CD14-positive monocyte (primary cell): ENCODE results near the gene PHF21B. TPM values are rescaled to one million over a fixed set of nuclear protein-coding genes. Genes with fewer than 3 reads are reported as not detected.

Experiments used
- DNase-seq, 3 donors: peaks; one replicate each; pipeline ENCODE4 v3.0.0-alpha.2; 2011 to 2022
- H2AFZ ChIP-seq: 2 replicates; pipeline ENCODE4 v1.6.0; 2012; ENCODE audit warnings: mild to moderate bottlenecking, low read depth, low read length, inconsistent platforms; ENCODE audit not compliant: insufficient read depth, poor library complexity, severe bottlenecking
- H3K27ac ChIP-seq, 2 donors: 1 replicate in 1 of 2; 2 replicates in 1 of 2; pipeline ENCODE4 v1.5.1; 2012 to 2013; ENCODE audit warnings: low read length in 2 of 2, control low read depth in 1 of 2, inconsistent platforms in 1 of 2, low read depth in 1 of 2, mild to moderate bottlenecking in 1 of 2
- H3K27me3 ChIP-seq, 2 donors: one replicate each; pipeline versions ENCODE4 v1.6.0 to v1.6.1; 2011 to 2013; ENCODE audit warnings: low read length in 2 of 2; ENCODE audit not compliant: control insufficient read depth in 2 of 2, insufficient read depth in 2 of 2
- H3K36me3 ChIP-seq, 2 donors: replicated peaks in 1 of 2; 1 replicate in 1 of 2; 2 replicates in 1 of 2; pipeline versions ENCODE4 v1.5.1 to v1.6.1; 2012 to 2013; ENCODE audit warnings: low read length in 2 of 2, control low read depth in 1 of 2, inconsistent platforms in 1 of 2, mild to moderate bottlenecking in 1 of 2; ENCODE audit not compliant: insufficient read depth in 2 of 2, control insufficient read depth in 1 of 2
- H3K4me1 ChIP-seq, 2 donors: 1 replicate in 1 of 2; 2 replicates in 1 of 2; pipeline versions ENCODE4 v1.5.1 to v1.6.1; 2012 to 2013; ENCODE audit warnings: low read length in 2 of 2, control low read depth in 1 of 2, inconsistent platforms in 1 of 2, mild to moderate bottlenecking in 1 of 2, moderate library complexity in 1 of 2; ENCODE audit not compliant: insufficient read depth in 2 of 2, control insufficient read depth in 1 of 2
- H3K4me2 ChIP-seq: replicated peaks from 2 replicates; pipeline ENCODE3; 2012; ENCODE audit warnings: low read length, moderate library complexity, mild to moderate bottlenecking; ENCODE audit not compliant: poor library complexity, severe bottlenecking; ENCODE audit errors: extremely low read depth
- H3K4me3 ChIP-seq, 3 experiments: fragments of 200-600 bp in 1 of 3; sonication (generic) in 1 of 3; replicated peaks in 1 of 3; 1 replicate in 2 of 3; 2 replicates in 1 of 3; pipeline ENCODE4 v1.5.1; 2011 to 2013; ENCODE audit warnings: low read length in 3 of 3, mild to moderate bottlenecking in 3 of 3, control low read depth in 2 of 3, low read depth in 2 of 3, inconsistent platforms in 1 of 3, moderate library complexity in 1 of 3
- H3K79me2 ChIP-seq: 2 replicates; pipeline ENCODE4 v1.6.0; 2012; ENCODE audit warnings: mild to moderate bottlenecking, control low read depth, inconsistent platforms, low read length, moderate library complexity; ENCODE audit not compliant: insufficient read depth
- H3K9ac ChIP-seq: 2 replicates; pipeline ENCODE4 v1.6.0; 2017; ENCODE audit warnings: low read length, mild to moderate bottlenecking; ENCODE audit not compliant: insufficient read depth, poor library complexity, severe bottlenecking
- H3K9me3 ChIP-seq, 2 donors: replicated peaks in 1 of 2; 1 replicate in 1 of 2; 2 replicates in 1 of 2; pipeline versions ENCODE4 v1.5.1 to v1.6.1; 2012 to 2013; ENCODE audit warnings: low read length in 2 of 2, control low read depth in 1 of 2; ENCODE audit not compliant: control insufficient read depth in 1 of 2, insufficient read depth in 1 of 2
- H4K20me1 ChIP-seq: 2 replicates; pipeline ENCODE4 v1.6.0; 2012; ENCODE audit warnings: mild to moderate bottlenecking, low read length, control low read depth, moderate library complexity; ENCODE audit not compliant: insufficient read depth
- H3K27ac Mint-ChIP-seq, 7 donors: one replicate each; pipeline ENCODE4 v1.8.0; 2020; ENCODE audit warnings: mild to moderate bottlenecking in 7 of 7, mixed read lengths in 7 of 7, moderate library complexity in 6 of 7, inconsistent platforms in 2 of 7
- H3K27me3 Mint-ChIP-seq, 3 donors: one replicate each; pipeline ENCODE4 v1.8.0; 2021 to 2022; ENCODE audit warnings: low read depth in 3 of 3, mild to moderate bottlenecking in 3 of 3, mixed read lengths in 3 of 3, moderate library complexity in 3 of 3, inconsistent platforms in 1 of 3
- H3K36me3 Mint-ChIP-seq, 2 donors: one replicate each; pipeline ENCODE4 v1.8.0; 2020; ENCODE audit warnings: mixed read lengths in 2 of 2, inconsistent platforms in 1 of 2, mild to moderate bottlenecking in 1 of 2
- H3K4me1 Mint-ChIP-seq: one replicate; pipeline ENCODE4 v1.8.0; 2020; ENCODE audit warnings: mild to moderate bottlenecking, mixed read lengths
- H3K4me3 Mint-ChIP-seq, 2 donors: one replicate each; pipeline ENCODE4 v1.8.0; 2020; ENCODE audit warnings: mild to moderate bottlenecking in 2 of 2, mixed read lengths in 2 of 2, moderate library complexity in 1 of 2
- H3K9me3 Mint-ChIP-seq, 7 donors: one replicate each; pipeline ENCODE4 v1.8.0; 2020 to 2022; ENCODE audit warnings: mixed read lengths in 7 of 7, mild to moderate bottlenecking in 6 of 7, moderate library complexity in 6 of 7, inconsistent platforms in 2 of 7
- WGBS: methylation state at CpG from one replicate; pipeline ENCODE4 v1.1.5; 2013; ENCODE audit warnings: missing lambda C conversion rate; ENCODE audit not compliant: insufficient coverage; 5-methylcytosine and 5-hydroxymethylcytosine counted together
- intact Hi-C, 2 donors: fragments of 100-400 bp; cut with micrococcal nuclease; formaldehyde crosslinking; loops; one replicate each; pipeline versions ENCODE4 v1.15.0 to v1.15.1; 2023
- polyA plus RNA-seq, 3 donors: library from polyadenylated mRNA; depleted of rRNA in 1 of 3; unstranded in 2 of 3; stranded (reverse) in 1 of 3; fragments of 300-500 nt in 2 of 3; fragments of >200 nt in 1 of 3; fragmentation: Illumina TruSeq in 2 of 3; gene quantifications; 1 replicate in 2 of 3; 2 replicates in 1 of 3; pipeline ENCODE4 v1.2.3, GENCODE V29; 2012 to 2021
- TF ChIP-seq, protein P1 (sequence below): fragments of 200-600 bp; IDR thresholded peaks from one replicate; pipeline ENCODE4 v1.8.0; 2022; ENCODE audit warnings: antibody characterized with exemption, mild to moderate bottlenecking

The PHF21B gene
- polyA plus RNA-seq, 3 donors, result not detected

DNA sequence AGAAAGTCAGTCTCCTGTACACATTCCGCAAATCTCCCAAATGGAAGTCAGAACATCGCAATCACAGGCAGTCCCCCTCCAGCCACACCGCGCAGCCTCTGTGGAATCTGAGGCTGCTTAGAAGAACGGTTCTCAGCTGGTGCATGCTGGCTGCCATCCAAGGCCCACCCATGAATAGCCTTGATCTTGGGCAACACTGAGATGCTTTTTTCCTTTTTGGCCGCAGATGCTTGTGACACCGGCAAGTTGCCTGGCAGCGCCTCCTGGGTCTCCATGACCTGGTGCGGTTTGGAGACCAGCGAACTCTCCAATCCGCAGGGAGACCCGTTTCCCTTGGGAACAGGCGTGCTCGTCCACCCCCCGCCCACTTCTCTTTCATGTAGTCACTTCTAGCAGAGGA, 26.3 kb upstream of the PHF21B start:
- 90% methylated on average over 15 of the region's 15 CpGs for WGBS

DNA sequence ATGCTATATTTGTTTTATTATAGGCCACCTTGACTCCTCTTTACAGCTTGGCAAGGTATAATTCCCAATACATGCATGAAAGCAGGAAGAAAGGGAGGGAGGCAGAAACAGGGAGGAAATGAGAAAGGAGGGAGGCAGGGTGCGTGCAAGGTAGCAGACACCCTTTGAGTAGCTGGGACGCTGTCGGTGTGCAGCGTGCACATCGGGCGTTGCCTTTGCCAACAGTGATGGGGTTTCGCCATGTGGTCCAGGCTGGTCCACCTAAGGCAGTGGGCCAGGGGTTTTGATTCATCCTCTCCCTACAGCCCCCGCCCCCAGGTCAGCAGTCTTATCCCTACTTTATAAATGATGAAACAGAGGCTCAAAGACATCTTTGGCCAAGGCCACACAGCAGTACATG, 25.0 kb upstream of the PHF21B start:
- Histone ChIP-seq H3K9ac (no peak overlapping the region), H3K27me3 (no peaks in the 10 kb centered on the region), H3K4me1 (no peaks in the 10 kb centered on the region), H3K9me3 (peaks cover 0 to 18% of the 10 kb centered on the region in 2 donors), H3K79me2 (no peaks in the 10 kb centered on the region), H2AFZ (no peak overlapping the region), H3K4me3 (no peak overlapping the region), H4K20me1 (no peaks in the 10 kb centered on the region), H3K27ac (no peak overlapping the region), H3K36me3 (no peaks in the 10 kb centered on the region), H3K4me2 (no peak overlapping the region)
- no peaks in the 10 kb centered on the region for H3K4me1 Mint-ChIP-seq
- peaks cover 9 to 26% (median 16%) of the 10 kb centered on the region in 7 donors for H3K9me3 Mint-ChIP-seq
- no peak for DNase-seq
- H3K27me3 Mint-ChIP-seq, result peaks cover 0 to 12% (median 9%) of the 10 kb centered on the region in 3 donors
- WGBS, result 100% methylated on average over 5 of the region's 8 CpGs
- intact Hi-C loops, result no loop called here
- TF ChIP-seq, protein P1, sequence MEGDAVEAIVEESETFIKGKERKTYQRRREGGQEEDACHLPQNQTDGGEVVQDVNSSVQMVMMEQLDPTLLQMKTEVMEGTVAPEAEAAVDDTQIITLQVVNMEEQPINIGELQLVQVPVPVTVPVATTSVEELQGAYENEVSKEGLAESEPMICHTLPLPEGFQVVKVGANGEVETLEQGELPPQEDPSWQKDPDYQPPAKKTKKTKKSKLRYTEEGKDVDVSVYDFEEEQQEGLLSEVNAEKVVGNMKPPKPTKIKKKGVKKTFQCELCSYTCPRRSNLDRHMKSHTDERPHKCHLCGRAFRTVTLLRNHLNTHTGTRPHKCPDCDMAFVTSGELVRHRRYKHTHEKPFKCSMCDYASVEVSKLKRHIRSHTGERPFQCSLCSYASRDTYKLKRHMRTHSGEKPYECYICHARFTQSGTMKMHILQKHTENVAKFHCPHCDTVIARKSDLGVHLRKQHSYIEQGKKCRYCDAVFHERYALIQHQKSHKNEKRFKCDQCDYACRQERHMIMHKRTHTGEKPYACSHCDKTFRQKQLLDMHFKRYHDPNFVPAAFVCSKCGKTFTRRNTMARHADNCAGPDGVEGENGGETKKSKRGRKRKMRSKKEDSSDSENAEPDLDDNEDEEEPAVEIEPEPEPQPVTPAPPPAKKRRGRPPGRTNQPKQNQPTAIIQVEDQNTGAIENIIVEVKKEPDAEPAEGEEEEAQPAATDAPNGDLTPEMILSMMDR, result no peak
- no peak overlapping the region for H3K4me3 Mint-ChIP-seq
- no peak overlapping the region for H3K27ac Mint-ChIP-seq
- H3K36me3 Mint-ChIP-seq, result no peaks in the 10 kb centered on the region

More for the DNA sequence above, 26.3 kb upstream of the PHF21B start:
- intact Hi-C loops, result no loop called here
- Histone ChIP-seq H3K9ac (no peak overlapping the region), H3K27me3 (no peaks in the 10 kb centered on the region), H3K9me3 (peaks cover 0 to 18% of the 10 kb centered on the region in 2 donors), H2AFZ (no peak overlapping the region), H3K27ac (no peak overlapping the region), H3K79me2 (no peaks in the 10 kb centered on the region), H3K4me2 (no peak overlapping the region), H3K36me3 (no peaks in the 10 kb centered on the region), H4K20me1 (no peaks in the 10 kb centered on the region), H3K4me1 (no peaks in the 10 kb centered on the region), H3K4me3 (no peak overlapping the region)
- DNase-seq, result no peak
- Mint-ChIP-seq H3K36me3 (no peaks in the 10 kb centered on the region), H3K4me1 (no peaks in the 10 kb centered on the region), H3K9me3 (peaks cover 9 to 27% (median 16%) of the 10 kb centered on the region in 7 donors), H3K27ac (no peak overlapping the region), H3K27me3 (peaks cover 2 to 13% (median 8%) of the 10 kb centered on the region in 3 donors), H3K4me3 (no peak overlapping the region)
- TF ChIP-seq, protein P1, result no peak
